ENCODE measurements around the gene DDI1.

The DDI1 gene

GRCh38 chr11:104028476-104029263 lies 7.8 kb upstream of the DDI1 start:
- Histone ChIP-seq H3K9me3 (no peaks in the 10 kb centered on the region), H3K36me3 (no peaks in the 10 kb centered on the region), H3K27me3 (no peaks in the 10 kb centered on the region), H3K4me3 (ENCODE audit: low read depth, low read length) (no peak overlapping the region), H3K4me1 (no peaks in the 10 kb centered on the region)
- TF ChIP-seq CTCF (IDR thresholded peaks at IDR 0.05; ENCODE audit: low read depth, low read length): no peak
- no peak for DNase-seq

GRCh38 chr11:104033134-104033533 lies 3.3 kb upstream of the DDI1 start:
- TF ChIP-seq CTCF (IDR thresholded peaks at IDR 0.05; ENCODE audit: low read depth, low read length): no peak
- no peak for DNase-seq

GRCh38 chr11:104033561-104033960 lies 2.9 kb upstream of the DDI1 start:
- H3K4me1 ChIP-seq: no peaks in the 10 kb centered on the region
- no peak overlapping the region for H3K4me3 ChIP-seq (ENCODE audit: low read depth, low read length)
- no peaks in the 10 kb centered on the region for H3K36me3 ChIP-seq
- H3K9me3 ChIP-seq: no peaks in the 10 kb centered on the region
- H3K27me3 ChIP-seq: no peaks in the 10 kb centered on the region
- no peak for TF ChIP-seq CTCF (IDR thresholded peaks at IDR 0.05; ENCODE audit: low read depth, low read length)
- DNase-seq: no peak

More at GRCh38 chr11:104033134-104033533, 3.3 kb upstream of the DDI1 start:
- H3K27me3 ChIP-seq: no peaks in the 10 kb centered on the region
- H3K4me1 ChIP-seq: no peaks in the 10 kb centered on the region
- H3K36me3 ChIP-seq: no peaks in the 10 kb centered on the region
- H3K9me3 ChIP-seq: no peaks in the 10 kb centered on the region
- H3K4me3 ChIP-seq (ENCODE audit: low read depth, low read length): no peak overlapping the region

GRCh38 chr11:104036995-104037394 lies 555 bp downstream of the DDI1 start:
- Histone ChIP-seq H3K4me1 (no peaks in the 10 kb centered on the region), H3K36me3 (no peaks in the 10 kb centered on the region), H3K27me3 (no peaks in the 10 kb centered on the region), H3K9me3 (no peaks in the 10 kb centered on the region), H3K4me3 (ENCODE audit: low read depth, low read length) (no peak overlapping the region)
- no peak for DNase-seq
- no peak for TF ChIP-seq CTCF (IDR thresholded peaks at IDR 0.05; ENCODE audit: low read depth, low read length)

GRCh38 chr11:104041792-104042191 lies 5.4 kb downstream of the DDI1 start:
- no peaks in the 10 kb centered on the region for H3K36me3 ChIP-seq
- H3K4me1 ChIP-seq: no peaks in the 10 kb centered on the region
- H3K27me3 ChIP-seq: no peaks in the 10 kb centered on the region
- TF ChIP-seq CTCF (IDR thresholded peaks at IDR 0.05; ENCODE audit: low read depth, low read length): no peak
- no peak for DNase-seq
- no peaks in the 10 kb centered on the region for H3K9me3 ChIP-seq
- H3K4me3 ChIP-seq (ENCODE audit: low read depth, low read length): no peak overlapping the region

GRCh38 chr11:104043142-104043541 lies 6.7 kb downstream of the DDI1 start:
- DNase-seq: no peak
- Histone ChIP-seq H3K4me1 (no peaks in the 10 kb centered on the region), H3K27me3 (no peaks in the 10 kb centered on the region), H3K4me3 (ENCODE audit: low read depth, low read length) (no peak overlapping the region), H3K36me3 (no peaks in the 10 kb centered on the region), H3K9me3 (no peaks in the 10 kb centered on the region)
- TF ChIP-seq CTCF (IDR thresholded peaks at IDR 0.05; ENCODE audit: low read depth, low read length): no peak
